C4-2B (cell line): ENCODE measurements around the gene MANF.

ENCODE experiments used
- H3K27ac ChIP-seq: fragments of 450-650 bp; 2 replicates; pipeline ENCODE4 v1.5.1; 2017
- ZFX ChIP-seq: fragments of 450-650 bp; IDR thresholded peaks from 2 replicates; pipeline ENCODE4 v1.6.1; 2017
- TF ChIP-seq, protein P1 (sequence below): fragments of 450-650 bp; conservative IDR thresholded peaks from 2 replicates; pipeline ENCODE4 v1.5.1; 2017; ENCODE audit warnings: mild to moderate bottlenecking

The MANF gene

GRCh38 chr3:51384726-51385473 is at the start of gene MANF:
Gene MANF (plus strand): TSS chr3:51385291. CDS start chr3:51385343, 52 bp downstream.
- peak within 1 kb of the TSS; percentile 97 for H3K27ac ChIP-seq

DNA sequence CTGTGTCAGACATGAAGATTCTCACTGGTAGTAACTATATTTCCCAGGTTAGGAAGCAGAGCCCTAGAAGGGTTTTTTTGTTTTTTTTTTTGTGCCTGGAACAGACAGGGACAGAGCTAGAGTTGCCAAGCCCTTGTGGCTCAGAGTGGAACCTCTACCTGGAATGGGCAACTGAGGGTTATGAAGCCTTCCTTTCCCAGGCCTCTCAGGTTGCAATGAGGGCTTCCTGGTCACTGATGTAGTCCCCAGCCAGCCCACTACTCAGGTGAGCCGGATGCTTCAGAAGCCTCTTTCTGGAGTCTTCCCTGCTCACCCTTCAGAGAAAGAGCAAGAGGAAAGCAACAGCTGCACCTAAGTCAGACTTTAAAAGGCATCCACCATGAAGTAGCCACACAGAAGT is 48.8 kb upstream of the MANF start:
- TF ChIP-seq, protein P1, sequence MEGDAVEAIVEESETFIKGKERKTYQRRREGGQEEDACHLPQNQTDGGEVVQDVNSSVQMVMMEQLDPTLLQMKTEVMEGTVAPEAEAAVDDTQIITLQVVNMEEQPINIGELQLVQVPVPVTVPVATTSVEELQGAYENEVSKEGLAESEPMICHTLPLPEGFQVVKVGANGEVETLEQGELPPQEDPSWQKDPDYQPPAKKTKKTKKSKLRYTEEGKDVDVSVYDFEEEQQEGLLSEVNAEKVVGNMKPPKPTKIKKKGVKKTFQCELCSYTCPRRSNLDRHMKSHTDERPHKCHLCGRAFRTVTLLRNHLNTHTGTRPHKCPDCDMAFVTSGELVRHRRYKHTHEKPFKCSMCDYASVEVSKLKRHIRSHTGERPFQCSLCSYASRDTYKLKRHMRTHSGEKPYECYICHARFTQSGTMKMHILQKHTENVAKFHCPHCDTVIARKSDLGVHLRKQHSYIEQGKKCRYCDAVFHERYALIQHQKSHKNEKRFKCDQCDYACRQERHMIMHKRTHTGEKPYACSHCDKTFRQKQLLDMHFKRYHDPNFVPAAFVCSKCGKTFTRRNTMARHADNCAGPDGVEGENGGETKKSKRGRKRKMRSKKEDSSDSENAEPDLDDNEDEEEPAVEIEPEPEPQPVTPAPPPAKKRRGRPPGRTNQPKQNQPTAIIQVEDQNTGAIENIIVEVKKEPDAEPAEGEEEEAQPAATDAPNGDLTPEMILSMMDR: no peak
- no peak for TF ChIP-seq ZFX
- no peak overlapping the region for H3K27ac ChIP-seq

More at GRCh38 chr3:51384726-51385473, at the start of gene MANF:
- peak; percentile 64 for TF ChIP-seq ZFX
- TF ChIP-seq, protein P1: no peak

GRCh38 chr3:51337666-51338065 is 47.4 kb upstream of the MANF start:
- no peak overlapping the region for H3K27ac ChIP-seq
- TF ChIP-seq, protein P1: no peak
- no peak for TF ChIP-seq ZFX

DNA sequence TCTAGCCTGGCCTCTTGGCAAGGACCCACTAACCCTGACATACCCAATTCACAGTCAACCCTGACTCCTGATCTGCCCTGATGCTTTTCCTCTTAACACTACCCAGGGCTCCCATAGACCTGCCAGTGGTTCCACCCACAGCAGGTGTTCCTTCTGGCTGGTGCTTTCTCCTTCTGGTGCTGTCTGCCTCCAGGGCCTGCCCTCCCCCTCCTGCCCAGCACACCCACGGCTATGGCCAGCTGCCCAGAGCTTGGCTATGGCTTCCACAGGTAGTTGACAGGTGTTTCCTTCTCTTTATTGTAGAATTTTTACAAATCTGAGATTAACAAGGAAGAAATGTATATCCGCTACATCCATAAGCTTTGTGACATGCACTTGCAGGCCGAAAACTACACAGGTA is 46.5 kb upstream of the MANF start:
- H3K27ac ChIP-seq: no peak overlapping the region
- TF ChIP-seq, protein P1: no peak
- no peak for TF ChIP-seq ZFX

DNA sequence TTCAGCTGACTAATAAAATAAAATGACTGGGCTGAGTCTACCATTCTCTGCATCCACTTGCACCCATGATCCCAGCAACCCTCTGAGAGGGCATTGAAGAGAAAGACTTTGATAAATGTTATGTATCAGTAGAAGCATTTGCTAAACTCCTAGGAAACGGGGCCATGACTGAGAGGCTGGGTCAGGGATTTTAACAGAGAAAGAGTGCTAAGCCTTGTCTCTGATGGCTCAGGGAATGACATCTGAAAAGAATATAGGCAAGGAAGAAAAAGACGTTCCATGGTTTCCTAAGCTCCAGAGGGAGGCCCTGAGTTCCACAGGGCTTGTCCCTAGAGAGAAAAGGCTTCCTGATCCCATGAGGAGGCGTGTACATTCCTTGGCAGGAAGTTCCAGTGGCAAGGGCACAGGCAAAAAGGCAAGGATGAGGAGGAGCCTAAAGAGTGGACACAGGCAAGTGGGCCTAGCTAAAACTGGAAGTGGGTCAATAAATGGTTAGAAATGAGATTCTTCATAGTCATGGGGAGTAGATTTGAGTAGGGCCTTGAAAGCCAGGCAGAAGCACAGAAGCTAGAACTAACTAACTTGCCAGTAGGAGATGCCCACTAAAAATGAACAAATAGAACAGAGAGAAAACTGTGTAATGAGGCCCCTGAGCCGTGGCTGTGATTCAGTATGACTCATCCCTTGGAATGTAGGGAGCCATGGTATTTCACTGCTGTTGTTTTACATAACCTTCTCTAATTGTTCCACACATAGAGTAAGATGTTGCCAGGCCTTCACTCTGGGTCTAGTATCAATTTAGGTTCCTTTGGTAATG is 44.9 kb upstream of the MANF start:
- TF ChIP-seq, protein P1: no peak
- TF ChIP-seq ZFX: no peak
- no peak overlapping the region for H3K27ac ChIP-seq

DNA sequence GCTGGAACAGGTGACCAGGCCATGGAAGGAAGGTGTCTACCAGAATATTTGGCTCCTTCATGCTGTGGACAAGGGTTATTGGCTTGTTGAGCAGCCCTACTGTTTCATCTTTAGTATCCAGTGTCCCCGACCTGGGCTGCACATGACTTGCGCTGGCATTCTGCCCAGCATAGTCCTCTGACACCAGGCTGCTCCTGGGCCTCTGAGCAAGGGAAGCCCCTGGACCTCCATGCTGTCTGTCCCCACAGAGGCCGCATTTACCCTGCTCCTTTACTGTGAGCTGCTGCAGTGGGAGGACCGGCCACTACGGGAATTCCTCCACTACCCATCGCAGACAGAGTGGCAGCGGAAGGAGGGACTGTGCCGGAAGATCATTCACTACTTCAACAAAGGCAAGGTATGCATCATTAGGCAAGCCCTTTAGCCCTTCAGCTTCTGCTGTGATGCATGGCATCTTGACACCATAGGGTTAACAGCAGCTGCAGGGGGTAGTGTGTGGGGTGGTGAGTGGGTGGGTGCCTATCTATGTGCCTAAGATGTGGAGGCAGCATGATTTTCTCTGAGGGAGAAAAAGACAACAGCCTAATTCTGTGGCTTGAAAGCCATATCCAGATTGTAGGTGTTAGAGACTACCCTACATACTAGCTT is 44.0 kb upstream of the MANF start:
- no peak for TF ChIP-seq ZFX
- TF ChIP-seq, protein P1: no peak
- no peak overlapping the region for H3K27ac ChIP-seq
